ENCODE measurements around the gene EPM2AIP1.
A peak's percentile ranks its signal among the peaks of the same experiment; 100 is the strongest.
"Not testable (repeated sequence)": the region's sequence is repeated elsewhere in the genome, so short reads cannot be mapped to it uniquely, and the experiment has no call there.

Gene EPM2AIP1

DNA sequence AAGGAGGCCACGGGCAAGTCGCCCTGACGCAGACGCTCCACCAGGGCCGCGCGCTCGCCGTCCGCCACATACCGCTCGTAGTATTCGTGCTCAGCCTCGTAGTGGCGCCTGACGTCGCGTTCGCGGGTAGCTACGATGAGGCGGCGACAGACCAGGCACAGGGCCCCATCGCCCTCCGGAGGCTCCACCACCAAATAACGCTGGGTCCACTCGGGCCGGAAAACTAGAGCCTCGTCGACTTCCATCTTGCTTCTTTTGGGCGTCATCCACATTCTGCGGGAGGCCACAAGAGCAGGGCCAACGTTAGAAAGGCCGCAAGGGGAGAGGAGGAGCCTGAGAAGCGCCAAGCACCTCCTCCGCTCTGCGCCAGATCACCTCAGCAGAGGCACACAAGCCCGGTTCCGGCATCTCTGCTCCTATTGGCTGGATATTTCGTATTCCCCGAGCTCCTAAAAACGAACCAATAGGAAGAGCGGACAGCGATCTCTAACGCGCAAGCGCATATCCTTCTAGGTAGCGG is at the start of gene EPM2AIP1:
EPM2AIP1 (minus strand) TSS at position 326 of the 520 bp plus-strand sequence; CDS start at position 272, 54 bp downstream.
- DNase-seq, result peak; percentile 100

DNA sequence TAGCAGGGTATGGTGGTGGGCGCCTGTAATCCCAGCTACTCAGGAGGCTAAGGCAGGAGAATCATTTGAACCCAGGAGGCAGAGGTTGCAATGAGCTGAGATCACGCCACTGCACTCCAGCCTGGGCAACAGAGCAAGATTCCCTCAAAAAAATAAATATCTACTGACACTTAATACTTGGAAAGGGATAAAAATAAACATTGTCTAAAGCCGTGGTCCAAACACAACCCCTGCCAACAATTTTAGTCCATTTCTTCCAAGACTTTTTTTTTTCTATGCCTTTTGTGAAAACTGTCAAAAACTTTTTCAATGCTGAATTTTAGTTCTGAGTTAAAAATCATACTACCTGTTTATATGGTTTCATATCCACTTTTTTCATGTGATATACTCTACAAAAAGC is 49.8 kb upstream of the EPM2AIP1 start:
- not testable (repeated sequence) for DNase-seq

DNA sequence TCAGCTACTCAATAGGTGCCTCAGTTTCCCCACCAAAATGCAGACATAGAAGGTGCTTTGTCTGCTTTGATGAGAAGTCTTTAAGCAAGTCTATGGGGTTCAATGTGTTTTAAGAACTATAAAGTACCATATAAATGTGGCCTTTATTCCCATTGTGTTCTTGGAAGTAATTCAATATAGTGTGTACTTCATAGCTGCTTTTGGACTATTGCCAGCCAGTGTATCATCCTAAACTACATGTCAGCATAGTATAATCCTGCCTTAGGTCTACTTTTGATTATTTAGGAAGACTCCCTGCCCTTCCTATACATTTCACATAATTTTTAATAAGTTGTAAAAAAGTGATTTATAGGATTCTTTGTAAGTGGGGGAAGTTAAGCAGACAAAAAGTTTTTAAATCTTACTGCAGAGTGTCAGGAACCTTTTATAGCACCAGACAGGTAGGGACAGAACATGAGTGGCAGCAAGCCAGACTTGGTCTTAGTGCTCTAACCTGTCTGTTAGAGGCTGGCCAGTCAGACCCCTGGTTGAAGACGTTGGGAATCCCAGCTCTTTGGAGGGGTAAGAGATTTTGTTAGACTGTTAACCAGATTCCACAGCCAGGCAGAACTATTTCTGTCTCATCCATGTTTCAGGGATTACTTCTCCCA is 48.7 kb upstream of the EPM2AIP1 start:
- DNase-seq, result no peak

DNA sequence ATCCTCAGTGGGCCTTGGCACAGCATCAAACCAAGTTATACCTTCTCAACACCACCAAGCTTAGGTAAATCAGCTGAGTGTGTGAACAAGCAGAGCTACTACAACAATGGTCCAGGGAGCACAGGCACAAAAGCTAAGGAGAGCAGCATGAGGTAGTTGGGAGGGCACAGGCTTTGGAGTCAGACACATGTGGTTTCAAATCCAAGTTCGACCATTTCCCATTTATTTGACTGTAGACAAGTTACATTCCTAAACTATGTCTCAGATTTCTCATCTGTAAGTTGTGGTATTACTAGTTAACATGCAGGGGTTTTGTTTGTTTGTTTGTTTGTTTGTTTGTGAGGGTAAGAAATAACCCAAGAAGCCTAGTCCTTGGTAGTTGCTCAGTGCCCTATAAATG is 47.3 kb upstream of the EPM2AIP1 start:
- no peak for DNase-seq

DNA sequence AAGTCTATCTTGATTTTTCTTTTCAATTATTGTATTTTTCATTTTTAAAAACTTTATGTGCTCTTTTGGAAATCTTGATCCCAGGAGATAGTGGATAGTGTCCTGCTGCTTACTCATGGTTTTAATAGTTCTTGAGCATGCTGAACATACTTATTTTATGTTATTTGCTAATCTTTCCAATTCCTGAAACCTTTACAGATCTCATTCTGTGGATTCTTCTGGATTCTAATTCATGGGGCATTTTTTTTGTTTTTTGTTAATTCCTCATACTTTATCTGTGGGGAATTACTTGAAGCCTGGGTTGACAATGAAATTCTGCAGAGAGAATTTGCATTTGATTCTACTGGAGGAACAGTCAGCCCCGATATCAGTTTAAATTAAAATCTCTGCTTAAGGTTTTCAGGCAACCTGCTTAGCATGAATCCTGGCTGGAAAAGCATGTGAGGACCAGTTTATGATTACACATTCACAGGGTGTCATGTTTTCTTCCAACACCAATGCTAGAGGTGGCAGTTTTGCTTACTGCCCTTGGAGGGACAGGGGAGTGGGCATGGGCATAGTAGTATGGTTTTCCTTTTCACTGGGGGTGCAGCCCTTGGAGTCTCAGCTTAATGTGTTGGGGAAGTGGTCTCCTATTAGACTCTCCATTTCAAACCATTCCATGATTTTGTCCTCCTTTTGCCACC is 46.4 kb upstream of the EPM2AIP1 start:
- DNase-seq, result no peak

DNA sequence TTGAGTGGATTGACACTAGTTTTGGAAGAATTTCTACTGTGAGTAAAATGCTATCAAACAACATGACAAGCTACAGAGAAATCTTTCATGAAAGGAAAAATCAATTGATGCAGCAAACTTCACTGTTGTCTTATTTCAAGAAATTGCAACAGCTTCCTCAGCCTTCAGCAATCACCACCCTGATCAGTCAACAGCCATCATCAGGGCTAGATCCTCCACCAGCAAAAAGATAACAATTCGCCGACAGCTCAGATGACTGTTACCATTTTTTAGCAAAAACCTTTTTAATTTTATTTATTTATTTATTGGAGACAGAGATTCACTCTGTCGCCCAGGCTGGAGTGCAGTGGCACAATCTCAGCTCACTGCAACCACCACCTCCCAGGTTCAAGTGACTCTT is 44.4 kb upstream of the EPM2AIP1 start:
- no peak for DNase-seq

DNA sequence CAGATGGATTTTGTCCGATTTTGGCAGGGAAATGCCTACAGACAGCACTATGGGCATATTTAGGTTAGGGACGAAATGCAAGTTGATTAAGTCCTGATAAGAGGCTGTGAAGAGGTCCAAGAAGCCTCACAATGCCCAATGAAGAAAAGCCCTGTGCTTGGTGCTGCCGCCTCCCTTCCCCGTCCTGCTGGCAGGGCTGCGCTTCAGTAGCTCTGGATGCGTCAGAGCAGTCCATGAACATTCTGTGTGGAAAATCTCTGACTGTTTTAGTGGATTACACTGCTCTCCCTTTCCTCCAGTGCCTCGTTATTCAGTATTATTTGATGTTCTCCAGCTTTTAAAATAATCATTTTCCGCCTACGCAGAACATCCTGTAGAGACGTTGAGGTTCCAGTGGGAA is 40.0 kb upstream of the EPM2AIP1 start:
- DNase-seq, result no peak

DNA sequence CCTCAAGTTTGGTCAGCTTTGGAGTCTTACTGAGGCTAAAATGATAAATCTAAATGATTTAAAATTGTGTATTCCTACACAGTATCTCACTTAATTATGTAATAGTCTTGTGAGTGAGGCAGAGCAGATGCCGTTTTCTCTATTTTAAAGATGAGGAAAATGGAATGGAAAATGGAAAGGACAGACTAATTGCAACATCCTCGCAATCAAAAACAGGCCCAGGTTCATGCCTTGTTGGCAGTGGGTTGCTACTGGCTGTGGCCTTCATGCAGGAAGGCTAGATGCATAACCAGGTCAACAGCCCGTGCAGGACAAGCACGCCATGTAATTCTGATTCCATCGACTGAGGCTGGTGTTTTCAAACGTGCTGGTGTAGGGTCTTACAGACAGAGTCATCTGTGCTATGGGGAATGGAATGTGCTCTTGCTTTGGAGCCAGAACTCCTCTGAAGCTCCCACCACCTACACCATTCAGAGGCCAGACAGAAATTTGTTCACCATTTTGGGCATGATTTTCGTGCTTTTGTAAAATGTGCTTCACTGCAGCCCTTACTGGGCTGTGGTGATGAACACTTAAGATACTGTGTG is 38.3 kb upstream of the EPM2AIP1 start:
- DNase-seq, result no peak

DNA sequence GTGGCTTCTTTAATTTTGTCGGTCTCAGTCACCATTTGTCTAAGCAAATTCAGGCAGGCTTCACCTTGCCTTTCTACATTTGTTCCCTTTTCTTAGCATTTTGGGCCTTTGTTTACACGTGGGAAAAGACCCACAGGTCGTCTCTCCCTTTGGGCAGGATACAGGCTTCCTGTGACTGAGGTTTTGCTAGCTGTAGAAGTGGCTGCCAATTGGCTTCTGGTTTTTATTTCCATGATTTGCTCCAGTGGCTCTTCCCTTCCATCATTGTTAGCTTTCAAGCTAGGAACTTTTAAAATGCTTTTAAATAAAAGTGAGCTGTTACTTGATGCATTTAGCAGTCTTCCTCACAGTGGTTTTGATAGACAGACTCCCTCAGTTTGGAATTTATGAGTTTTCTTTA is 37.7 kb upstream of the EPM2AIP1 start:
- DNase-seq, result no peak

DNA sequence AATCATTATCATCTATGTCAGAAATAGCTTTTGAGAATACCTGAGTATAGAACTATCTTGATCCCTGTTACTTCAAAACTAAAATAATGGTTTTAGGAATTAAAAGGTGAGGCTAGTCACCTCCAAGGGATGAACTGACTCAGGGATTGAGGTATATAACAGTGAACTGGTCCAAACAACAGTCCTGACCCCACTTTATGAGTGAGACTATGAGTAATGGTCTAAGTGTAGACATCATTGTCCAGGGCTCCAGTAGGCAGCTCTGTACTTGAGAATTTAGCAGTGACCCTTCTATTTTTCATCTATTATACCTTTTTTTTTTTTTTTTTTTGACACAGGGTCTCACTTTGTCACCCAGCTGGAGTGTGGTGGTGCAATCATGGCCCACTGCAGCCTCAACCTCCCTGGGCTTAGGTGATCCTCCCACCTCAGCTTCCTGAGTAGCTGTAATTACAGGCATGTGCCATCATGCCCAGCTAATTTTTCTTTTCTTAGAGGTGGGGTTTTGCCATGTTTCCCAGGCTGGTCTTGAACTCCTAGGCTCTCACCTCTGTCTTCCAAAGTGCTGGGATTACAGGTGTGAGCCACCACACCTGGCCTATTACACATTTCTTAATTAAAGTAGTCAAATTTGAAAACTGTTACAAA is 36.7 kb upstream of the EPM2AIP1 start:
- DNase-seq, result no peak

DNA sequence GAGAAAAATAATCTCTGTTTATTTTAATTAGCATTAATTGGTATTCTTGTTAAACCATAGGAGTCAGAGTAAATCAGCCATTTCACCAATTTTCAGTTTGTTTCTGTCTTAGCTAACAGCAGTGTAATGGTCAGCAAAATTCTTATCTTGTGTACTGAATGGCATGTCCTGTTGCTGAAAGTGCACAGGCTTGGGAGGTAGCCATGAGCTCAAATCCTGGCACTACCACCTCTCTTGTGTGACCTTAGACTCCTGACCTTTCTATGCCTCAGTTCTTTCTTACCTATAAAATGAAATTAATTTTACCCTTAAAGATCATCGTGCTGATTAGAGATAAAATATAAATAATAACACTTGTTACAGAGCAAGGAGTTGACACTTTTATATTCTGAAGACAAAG is 36.2 kb upstream of the EPM2AIP1 start:
- DNase-seq, result no peak

DNA sequence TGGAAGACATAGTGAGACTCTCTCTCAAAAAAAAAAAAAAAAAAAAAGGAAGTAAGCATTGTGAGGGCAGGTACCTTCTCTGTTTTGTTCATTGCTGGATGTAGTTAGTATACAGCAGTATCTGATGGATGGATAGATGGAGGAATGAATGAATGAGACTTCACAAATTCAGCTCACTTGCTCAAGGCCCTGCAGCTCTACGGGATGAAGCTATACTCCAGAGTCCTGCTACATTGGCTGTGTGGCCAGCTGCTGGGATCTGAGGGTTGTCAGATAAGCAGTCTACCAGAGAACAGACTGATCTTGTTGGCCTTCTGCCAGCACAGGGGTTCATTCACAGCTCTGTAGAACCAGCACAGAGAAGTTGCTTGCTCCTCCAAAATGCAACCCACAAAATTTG is 35.4 kb upstream of the EPM2AIP1 start:
- peak; percentile 97 for DNase-seq

DNA sequence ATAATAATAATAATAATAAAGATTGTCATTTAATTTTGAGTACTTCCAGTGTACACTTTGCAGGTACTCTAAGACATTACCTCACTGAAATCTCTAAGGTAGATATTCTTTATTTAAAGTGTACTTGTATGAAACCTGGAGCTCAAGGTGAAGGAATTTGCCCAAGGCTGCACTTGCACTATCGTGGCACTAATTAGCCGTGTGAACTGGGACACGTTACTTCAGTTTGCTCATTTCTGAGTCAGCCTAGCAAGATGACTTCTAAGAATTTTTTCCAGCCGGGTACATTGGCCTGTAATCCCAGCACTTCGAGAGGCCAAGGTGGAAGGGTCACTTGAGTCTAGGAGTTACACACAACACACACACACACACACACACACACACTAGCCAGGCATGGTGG is 33.9 kb upstream of the EPM2AIP1 start:
- DNase-seq, result no peak

DNA sequence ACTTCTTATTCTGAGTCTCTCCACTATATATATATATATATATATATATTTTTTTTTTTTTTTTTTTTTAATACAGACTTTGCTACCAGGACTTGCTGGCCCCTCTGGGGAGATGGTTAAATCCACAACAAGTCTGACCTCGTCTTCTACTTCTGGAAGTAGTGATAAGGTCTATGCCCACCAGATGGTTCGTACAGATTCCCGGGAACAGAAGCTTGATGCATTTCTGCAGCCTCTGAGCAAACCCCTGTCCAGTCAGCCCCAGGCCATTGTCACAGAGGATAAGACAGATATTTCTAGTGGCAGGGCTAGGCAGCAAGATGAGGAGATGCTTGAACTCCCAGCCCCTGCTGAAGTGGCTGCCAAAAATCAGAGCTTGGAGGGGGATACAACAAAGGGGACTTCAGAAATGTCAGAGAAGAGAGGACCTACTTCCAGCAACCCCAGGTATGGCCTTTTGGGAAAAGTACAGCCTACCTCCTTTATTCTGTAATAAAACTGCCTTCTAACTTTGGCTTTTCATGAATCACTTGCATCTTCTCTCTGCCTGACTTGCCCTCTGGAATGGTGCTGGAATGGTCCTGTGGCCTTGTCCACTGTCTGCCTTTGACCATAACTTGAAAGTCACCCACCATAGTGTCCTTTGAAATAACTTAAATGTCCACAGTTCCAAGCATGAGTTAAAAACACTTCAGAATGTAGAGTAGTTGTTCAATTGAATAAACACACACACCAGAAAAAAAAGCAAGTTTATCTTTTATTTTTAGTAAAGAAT is 32.8 kb upstream of the EPM2AIP1 start:
- peak; percentile 63 for DNase-seq

DNA sequence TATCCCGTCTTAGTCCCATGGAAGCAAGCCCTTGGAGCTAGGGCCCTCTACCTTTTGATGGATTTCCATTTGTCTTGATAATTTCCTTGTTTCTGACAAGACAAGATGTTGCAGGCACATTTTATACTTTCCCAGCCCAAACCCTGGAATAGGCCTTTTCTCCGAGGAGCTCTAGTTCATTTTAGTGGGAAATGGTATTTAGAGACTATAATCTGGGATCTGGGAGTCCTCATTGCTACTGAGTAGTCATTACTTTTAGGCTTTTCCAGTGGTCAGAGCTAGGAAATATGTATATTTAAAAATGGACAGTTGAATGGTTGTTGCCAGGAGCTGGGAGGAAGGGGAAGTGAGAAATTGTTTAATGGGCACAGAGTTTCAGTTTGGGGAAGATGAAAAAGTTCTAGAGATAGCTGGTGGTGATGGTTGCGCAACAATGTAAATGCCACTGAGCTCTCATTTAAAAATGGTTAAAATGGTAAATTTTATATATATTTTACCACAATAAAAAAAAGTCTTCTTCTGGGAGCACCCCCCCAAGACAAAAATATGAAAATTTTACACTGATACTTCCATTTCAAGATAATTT is 32.0 kb upstream of the EPM2AIP1 start:
- DNase-seq, result peak; percentile 74

DNA sequence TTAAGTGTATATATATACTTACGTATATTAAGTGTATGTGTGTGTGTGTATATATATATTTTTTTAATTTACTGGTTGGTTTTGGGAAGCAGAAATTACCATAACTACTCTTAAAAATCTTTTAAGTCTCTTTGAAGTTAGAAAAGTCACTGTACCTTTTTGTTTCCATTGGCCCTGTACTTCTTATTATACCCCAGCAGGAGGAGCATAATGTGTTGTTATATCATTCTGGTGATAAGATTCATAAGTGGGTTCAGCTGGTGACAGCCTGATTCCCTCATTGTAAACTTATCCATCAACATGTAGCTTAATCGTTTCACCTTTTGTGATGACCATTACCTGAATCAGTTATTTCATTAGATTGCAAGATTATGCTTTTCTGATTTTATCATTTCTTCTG is 31.2 kb upstream of the EPM2AIP1 start:
- peak; percentile 80 for DNase-seq

DNA sequence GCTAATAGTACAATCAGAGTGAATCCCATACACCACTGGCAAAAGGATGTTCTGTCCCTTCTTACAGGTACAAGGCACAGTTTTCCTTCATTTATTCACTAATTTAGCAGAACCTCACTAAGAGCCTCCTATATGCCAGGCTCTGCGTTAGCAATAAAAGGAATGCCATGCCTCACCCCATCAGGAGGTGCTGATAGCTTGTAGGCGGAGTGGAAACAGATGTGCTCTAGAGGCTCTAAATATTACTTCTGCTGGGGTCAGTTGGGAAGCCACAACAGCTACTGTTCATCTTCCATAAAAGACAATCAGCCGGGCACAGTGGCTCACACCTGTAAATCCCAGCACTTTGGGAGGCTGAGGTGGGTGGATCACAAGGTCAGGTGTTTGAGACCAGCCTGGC is 24.8 kb upstream of the EPM2AIP1 start:
- no peak for DNase-seq

DNA sequence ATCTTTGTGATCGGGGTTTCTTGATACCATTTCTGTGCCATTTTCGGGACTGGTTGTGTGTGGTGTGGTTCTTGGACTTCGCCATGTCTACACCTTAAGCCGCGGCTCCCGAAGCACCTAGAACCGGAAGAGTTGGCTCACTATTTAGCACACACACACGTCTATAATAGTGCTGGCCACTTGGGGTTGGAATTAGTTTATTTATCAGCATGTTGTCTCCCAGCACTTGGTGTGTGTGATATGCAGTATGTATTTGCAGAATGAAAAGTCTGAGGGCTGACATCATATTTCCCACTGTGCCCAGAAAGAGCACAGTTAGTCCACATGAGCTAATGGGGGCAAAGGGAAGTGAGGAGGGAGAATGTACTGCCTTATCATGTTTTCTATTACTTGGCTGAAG is 24.0 kb upstream of the EPM2AIP1 start:
- no peak for DNase-seq

DNA sequence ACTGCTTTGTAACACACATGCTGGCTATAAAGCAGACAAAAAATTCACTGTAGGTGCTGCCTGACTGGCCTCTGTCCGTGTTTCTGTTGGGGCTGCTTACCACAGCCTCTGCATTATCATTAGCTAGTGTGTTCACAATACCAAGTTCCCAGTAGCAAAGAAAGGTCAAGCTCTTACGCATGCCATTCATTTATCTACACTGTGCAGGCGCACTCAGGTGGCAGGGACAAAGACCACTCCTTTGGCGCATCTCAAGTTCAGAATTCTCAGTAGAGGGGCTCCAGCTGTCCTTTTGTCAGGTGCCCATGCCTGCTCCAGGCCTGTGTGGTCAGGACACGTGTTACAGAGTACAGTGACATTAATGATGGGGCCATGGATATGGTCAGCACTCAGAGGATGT is 22.7 kb upstream of the EPM2AIP1 start:
- DNase-seq, result no peak

DNA sequence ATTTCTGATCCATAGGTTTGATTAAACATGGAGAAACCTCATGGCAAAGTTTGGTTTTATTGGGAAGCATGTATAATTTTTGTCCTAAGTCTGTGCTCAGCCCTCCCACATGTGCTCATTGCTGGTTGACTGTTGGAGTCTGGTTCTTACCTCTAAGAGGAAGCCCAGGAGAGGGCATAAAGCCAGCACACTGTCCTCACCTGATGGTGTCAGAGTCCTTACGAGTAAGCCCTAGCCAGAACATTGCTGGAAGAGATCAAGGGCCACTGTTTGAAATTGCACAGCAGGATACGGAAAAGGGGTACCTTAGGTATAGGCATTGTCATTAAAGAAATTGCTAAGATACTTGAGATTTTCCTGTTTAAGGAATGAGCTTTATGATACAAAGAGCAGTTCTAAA is 21.7 kb upstream of the EPM2AIP1 start:
- no peak for DNase-seq

DNA sequence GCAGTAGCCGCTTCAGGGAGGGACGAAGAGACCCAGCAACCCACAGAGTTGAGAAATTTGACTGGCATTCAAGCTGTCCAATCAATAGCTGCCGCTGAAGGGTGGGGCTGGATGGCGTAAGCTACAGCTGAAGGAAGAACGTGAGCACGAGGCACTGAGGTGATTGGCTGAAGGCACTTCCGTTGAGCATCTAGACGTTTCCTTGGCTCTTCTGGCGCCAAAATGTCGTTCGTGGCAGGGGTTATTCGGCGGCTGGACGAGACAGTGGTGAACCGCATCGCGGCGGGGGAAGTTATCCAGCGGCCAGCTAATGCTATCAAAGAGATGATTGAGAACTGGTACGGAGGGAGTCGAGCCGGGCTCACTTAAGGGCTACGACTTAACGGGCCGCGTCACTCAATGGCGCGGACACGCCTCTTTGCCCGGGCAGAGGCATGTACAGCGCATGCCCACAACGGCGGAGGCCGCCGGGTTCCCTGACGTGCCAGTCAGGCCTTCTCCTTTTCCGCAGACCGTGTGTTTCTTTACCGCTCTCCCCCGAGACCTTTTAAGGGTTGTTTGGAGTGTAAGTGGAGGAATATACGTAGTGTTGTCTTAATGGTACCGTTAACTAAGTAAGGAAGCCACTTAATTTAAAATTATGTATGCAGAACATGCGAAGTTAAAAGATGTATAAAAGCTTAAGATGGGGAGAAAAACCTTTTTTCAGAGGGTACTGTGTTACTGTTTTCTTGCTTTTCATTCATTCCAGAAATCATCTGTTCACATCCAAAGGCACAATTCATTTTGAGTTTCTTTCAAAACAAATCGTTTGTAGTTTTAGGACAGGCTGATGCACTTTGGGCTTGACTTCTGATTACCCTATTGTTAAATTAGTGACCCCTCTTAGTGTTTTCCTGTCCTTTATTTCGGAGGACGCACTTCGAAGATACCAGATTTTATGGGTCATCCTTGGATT is 674 bp upstream of the EPM2AIP1 start, which contains the start of gene MLH1:
MLH1 (plus strand) TSS at position 193 of the 958 bp plus-strand sequence; CDS start at position 223, 30 bp downstream.
- DNase-seq, result peak; percentile 96
